GM18511 (cell line): Measurements from ENCODE around the gene CDH26.
"Not testable (repeated sequence)": the region's sequence is repeated elsewhere in the genome, so short reads cannot be mapped to it uniquely, and the experiment has no call there.

Experiments used
- ATAC-seq: cut with Tn5 transposase; IDR thresholded peaks from one replicate; pipeline ENCODE4 v1.9.1; 2021; ENCODE audit warnings: mild to moderate bottlenecking, moderate library complexity; ENCODE audit not compliant: unreplicated experiment

CDH26 gene

DNA sequence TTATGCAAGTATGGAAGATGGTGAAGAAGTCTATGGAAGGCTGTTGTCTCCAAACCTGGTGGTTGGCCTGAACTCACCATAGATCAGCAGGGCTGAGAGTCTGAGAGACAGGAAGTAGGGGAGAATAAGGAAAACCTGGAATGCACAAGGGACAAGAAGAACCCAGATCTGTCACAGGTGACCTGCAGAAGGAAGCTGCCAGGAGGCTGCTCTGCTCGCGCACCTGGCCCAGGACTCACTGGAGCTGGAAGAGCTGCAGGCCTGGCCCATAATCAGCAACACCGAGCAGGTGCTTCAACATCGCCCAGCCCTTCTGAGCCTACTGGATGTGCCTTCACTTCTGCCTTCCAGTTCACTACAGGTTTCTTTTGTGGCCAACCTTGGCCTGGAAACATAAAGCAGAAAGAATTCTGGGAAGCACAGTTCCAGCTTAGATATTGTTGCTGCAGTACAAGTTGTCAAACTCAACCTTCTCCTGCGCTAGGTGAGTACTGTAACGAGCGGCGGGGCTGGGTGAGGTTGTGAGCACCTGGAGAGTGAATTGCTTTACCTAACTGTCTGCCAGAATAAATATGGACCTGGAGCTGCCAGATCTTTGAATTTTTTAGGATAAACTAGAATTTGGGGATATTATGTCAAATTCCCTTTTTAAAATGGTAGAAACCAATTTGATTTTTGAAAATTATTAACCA, 82.4 kb downstream of the CDH26 start:
- no peak for ATAC-seq

DNA sequence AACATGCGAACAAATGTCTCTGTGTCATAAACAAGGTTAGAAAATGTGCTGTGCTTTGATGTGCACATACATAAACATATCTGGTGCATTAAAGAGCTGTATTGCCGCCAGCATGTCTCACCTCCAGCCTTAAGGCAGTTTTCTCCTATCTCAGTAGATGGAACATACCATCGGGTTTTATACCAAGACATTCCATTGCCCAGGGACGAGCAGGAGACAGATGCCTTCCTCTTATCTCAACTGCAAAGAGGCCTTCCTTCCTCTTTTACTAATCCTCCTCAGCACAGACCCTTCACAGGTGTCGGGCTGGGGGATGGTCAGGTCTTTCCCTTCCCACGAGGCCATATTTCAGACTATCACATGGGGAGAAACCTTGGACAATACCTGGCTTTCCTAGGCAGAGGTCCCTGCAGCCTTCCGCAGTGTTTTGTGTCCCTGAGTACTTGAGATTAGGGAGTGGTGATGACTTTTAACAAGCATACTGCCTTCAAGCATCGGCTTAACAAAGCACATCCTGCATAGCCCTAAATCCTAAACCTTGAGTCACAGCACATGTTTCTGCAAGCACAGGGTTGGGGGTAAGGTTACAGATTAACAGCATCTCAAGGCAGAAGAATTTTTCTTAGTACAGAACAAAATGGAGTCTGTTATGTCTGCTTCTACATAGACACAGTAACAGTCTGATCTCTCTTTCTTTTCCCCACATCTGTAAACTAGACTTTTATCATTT, 83.4 kb downstream of the CDH26 start:
- not testable (repeated sequence) for ATAC-seq

DNA sequence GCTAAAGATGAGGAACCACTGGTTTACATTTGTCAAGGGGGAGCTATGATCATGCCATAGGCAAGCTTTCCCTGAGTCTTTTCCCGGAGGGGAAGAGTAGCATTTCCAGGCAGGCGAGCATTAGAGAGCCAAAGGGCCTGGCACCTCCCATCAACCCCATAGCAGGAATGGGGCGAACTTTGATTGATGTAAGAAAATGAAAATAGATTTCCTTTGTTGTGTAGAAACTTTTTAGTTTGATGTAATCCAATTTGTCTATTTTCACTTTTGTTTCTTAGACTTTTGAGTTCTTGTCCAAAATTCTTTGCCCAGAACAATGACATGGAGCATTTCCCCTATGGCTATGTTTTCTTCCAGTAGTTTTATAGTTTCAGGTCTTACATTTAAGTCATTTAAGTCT, 85.2 kb downstream of the CDH26 start:
- ATAC-seq = no peak

DNA sequence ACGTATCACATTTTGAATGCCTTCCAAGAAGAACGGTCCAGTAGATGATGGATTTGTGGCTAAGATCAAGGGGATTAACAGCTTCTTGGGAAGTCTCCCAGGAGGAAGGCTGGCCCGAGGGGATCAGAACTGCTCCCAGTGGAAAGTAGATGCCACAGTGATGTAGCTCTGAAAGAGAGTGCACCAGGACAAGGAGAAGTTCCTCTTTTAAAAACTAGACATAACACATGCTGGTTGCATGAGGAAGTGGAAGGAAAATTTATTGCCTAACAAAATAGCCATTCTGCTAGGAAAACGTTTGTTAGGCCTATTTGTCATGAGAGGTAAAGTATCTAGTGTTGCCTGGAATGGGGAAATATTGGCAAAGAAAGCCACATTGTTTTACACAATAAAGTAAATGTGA, 87.8 kb downstream of the CDH26 start:
- ATAC-seq = no peak

DNA sequence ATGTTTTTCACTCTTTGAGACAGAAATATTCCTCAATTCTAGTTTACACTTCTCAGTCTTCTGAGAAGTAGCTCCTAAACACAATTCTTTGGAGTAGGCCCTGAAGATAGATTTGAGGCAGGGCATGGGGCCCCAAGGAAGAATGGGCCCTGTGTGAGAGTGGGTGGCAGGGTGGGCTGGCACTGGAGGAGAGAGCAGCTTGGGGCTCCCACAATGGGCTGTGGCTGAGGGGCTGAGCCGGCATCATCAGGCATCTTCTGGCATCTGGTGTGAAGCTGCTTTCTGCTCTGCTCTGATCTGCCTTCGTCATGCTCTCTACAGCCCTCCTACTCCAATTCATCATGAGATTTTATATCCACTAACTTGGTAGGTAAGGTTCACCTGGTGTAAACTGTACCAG, 88.2 kb downstream of the CDH26 start:
- ATAC-seq = no peak

DNA sequence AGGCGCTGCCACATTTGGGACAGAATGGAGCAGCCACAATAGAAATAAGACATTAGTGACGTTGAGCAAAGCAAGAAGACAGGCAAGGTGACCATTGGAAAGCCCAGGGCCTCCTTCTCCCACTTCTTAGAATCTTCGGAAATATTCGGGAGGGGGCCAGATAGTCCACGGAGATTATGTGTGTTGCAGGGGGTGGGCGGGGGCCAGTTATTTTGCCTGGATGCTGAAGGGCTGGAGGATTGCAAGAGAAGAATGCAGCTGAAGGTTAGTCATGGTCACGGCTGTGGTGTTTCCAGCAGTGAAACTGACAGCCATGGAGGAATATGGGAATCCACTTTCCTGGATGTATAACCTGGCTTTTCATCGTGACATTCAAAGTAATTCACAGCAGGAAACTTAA, 88.6 kb downstream of the CDH26 start:
- ATAC-seq = no peak

DNA sequence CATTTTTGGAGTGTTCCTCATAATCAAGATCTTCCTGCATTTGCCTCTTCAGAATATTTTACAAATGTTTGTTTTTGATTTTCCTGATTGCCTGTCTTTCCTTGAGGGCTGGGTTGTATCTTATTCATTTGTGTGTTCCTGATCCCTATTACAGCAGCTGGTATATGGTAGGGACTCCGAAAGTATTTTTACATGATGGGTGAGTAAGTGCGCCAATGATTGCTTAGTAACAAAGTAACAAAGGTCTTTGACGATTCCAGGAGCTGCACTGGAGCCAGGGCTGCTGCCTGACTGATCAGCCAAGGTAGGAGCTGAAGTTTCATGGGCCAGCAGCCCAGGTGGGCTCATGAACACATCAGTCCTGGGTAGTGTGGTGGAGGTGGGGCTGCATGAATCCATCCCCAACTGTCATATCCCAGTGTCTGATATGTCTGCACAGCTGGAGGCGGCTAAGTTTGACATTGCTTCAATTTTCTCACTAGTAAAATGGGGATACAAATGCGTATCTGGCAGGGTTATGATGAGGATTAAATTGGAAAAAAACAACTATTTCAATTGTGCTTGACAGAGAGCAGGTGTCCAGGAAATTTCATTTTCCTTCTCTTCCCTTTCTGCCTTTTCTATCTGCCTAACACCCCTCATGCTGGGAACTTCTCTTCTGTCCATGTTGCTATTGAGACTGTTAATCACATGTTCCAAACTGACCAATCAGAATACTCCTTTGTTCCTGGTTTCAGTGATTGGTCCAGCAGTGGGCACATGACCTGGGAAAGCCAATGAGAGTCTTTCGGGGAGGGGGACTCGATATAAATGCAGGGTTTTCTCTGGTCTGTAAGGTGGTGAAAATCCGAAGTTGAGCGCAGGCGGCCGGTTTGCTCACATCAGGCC, 90.7 kb downstream of the CDH26 start:
- ATAC-seq = no peak

DNA sequence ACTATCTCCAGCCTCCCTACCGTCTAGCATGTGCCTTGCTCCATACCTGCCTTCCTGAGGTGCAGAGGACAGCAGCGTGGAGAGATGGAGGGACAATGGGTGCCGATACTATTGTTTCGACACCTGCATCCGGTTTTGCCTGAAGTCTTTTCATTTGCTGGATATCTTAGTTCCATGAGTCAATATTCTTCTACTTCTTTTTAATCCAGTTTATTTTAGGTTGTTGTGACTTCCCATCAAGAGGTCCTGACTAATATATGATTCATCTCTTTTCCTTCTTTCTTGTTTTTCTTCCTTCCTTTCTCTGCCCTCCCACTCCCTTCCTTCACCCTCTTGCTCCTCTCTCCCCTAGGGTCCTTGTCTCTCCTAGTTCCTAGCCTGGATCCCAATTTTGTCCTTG, 91.4 kb downstream of the CDH26 start:
- ATAC-seq = no peak

DNA sequence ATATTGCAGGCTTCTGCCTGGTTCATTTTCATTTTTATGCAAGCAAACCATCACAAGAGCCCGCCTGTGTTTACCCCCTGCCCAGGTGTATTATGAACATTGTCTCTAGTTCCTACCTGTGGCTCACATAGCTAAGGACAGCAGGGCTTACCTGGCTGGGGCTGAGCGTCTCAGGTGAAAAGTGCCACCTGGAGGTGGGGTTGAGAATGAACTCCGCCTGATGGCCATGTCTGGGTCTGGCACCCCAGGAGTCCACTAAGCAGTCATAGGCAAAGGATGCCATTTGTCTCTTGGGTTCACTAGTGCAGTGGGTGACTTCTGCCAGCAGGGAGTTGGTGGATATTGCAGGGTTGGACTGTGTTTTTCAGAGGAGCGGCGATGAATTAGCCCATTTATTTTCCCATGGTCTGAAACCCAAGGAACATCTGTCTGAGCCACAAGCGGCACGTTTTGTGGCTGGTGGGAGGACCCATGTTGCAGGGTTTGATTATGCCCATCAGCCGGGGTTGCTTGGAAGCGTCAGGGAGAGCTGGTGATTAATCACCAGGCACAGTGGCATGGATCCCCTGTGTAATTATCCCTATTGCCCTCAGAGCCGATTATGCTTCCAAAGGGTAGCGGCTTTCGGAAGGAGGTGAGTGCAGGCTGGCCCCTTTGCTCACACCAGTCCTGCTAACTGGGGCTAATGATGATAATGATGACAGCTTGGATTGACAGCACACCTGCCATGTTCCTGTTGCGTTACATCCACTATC, 92.1 kb downstream of the CDH26 start:
- no peak for ATAC-seq

DNA sequence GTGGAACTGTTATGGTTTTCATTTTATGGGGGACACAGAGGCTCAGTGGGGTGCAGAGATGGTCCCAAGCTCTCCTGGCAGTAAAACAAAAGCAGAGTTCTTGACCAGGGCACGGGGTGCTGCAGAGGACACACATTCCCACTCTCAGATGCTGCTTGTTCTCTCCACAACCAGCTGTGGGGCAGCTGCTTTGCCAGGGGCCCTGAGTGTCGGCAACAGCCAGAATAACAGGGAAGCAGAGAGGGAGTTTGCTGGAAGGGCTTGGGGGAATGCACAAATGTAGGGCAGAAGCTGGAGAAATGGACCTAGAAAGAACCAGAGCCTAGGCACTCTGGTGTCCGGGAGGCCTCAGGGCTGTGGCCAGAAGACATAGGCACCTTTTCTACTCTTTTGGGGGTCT, 93.7 kb downstream of the CDH26 start:
- ATAC-seq = no peak

DNA sequence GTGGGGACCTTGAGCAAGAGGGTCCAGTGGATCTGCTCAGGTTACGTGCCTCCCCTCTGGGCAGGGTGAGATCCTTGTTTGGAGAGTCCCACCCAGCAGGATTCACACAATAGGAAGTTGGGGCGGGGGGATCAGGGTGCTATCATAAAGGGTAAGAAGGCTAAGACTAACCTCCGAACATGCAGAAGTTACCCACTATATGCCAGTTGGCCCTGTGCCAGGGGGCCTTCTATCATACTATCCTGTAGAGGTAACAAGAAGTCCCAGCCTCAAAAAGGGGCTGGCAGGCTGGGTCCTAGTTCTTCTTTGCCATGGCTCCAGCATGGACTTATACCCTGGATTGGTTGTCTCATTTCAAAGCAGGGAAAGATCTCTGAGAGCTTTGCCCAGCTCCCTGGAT, 94.1 kb downstream of the CDH26 start:
- ATAC-seq = no peak

DNA sequence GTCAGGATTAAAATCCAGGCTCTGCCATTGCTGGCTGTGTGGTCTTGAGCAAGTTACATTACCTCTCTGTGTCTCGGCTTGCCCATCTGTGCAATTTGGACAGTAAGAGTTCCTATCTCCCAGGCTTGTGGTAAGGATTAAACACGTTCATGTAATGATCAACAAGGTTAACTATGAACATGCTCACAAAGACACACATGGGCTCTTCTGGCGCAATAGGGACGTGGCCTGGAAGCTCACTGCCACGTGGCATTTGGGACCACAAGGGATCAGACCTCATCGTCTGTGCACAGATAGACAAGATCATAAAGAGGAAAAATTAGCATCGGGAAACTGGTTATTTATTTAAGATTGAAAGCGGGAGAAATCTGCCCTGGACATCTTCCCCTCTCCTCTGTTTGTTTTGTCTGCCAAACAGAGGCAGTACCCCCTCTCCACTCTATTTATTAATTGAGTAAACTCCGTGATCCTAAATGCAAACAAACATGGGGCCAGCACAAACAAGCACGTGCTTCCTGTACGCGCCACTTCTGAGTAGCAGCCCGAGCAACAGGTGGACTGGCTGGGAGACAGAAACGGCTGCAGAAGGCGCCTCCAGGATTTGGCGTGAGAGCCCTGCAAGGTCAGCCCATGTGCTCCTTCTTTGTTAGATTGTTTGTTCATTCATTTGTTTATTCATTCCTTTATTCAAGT, 95.0 kb downstream of the CDH26 start:
- no peak for ATAC-seq

DNA sequence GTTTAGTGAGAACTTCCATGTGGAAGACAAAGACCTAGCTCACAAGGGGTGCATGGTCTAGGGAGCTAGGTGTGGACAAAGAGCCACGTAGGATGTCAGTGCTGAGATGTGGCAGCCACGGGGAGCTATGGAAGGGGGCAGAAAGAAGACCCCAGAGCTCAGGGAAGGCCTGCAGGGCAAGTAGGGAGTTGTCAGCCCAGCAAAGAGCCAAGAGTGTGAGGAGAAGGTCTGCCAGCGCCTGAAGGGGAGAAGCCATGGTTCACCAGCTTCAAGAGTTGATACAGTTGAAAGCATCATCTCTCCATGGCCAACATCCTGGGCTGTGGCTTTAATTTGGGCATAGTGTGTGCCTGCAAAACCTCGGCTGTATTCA, 95.6 kb downstream of the CDH26 start:
- no peak for ATAC-seq

DNA sequence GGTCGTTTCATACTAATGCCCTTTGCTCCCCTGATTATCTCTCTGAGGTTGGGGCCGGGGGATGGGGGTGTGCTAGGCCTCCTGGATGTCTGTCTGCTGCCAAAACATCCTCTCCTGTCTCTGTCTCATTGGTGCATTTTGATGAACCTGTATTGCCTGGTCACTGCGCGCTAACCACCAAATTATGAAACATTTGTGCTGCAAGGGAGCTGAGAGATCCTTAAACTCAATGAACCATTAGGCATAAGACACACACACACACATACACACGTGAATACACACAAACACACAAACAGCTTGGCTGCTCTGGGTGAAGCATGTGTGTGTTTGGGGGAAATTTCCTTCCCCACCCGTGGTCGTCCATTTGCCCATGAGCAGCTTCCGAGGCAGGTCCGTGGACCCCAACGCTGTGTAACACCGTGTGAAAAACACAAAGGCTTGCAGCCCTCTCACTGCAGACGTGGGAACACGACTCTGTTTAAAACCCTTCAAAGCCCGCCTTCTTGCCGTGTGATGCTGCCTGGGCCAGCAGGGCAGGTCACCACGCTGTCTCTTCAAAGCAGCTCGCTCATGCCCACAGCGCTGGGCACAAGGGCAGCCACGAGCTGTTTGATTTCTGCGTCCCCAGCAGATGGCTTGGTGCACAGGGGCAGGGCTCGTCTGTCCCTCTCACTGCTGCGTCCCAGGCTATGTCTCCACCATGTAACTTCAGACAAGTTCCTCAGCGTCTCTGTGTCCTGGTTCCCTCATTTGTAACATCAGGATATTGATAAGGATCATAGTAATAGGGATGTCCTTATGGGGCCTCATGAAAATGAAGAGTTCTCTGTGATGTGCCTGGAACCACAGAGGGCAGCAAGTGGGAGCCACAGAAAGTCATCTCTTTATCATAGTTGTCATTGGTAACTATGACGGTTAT, 96.8 kb downstream of the CDH26 start:
- no peak for ATAC-seq

DNA sequence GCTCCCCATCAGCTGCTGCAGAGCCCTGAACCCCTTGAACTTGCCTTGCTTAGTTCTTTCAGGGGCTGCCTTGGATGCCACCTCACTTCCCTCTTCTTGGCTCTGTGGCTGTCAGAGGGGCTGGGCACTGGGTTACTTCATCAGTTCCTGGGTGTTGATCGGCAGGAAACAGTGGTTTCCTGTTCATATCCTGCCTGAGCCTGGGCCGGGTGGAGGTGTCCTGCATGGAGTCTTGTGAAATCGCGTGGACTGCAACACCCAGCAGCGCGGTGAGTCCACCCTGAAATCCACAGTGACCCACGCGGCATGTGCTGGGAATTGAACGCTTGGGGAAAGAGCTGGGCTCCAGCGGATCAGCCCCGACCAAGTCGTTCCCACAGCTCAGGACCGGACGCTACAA, 97.5 kb downstream of the CDH26 start:
- ATAC-seq = peak; percentile 57

DNA sequence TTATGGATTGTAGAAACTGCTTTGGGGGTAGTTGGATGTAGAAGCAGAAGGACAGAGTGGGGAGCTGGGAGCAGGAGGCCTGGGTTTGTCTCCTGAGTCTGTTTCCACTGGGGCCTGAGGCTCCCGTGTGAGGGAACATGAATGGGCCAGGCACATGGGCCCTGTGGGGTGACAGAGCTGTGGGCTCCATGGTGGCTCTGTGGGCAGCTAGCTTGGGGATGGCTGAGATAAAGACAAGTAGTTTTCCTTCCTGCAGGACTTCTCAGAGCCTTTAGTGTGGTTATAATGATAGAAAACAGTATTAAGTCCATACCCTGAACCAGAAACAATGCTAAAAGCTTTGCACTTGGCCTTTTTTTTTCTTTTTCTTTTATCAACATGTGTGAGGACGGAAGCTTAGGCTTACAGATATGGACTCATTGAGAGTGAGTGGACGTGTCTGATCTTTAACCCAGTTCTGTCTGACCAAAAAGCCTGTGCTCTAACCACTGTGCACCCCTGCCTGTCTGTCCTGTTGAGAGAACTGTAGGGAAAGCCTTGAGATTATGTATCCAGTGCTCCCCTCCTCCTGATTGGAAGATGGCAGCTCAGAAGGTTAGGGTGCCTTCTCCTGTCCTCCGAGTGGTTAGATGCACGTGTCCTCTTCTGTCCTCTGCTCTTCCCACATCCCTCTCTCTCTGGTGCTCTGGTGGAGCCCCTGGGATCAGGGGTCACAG, 98.3 kb downstream of the CDH26 start:
- ATAC-seq = no peak

DNA sequence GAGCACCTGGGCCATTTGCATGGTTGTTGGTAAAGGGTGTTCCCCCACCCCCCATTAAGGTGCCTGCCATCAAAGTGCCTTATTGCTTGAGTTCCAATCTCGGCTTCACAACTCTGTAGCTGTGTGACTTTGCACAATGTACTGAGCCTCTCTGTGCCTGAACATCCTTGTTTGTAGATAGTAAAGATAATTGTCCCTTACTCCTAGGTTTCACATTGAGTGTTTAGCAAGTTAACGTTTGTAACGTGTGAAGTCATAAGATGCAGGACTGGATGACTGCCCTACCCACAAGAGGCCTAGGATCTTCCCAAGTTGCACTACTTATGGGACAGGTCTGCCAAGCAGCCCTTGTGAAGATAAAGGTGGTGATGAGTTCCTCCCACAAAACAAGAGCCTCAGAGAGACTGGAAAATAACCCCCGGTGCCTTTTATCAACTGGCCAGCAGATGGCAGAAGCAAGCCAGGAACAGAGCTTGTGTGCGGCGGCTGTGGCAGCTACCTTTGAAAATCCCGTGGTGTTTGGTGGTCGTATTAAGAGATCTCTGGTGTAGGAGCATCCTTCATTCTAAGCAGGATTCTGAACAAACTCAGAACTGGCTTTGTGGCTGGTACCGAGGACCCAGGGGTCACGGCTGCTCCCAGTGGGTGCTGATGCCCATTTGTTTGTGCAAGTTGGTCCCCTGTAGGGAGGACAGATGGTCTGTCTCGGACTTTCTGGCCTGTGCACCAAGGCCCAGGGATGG, 99.1 kb downstream of the CDH26 start:
- peak; percentile 66 for ATAC-seq
